NK-92 (cell line): ENCODE results near the gene ZDHHC8.
A peak's percentile ranks its signal among the peaks of the same experiment; 100 is the strongest.

Experiments
- DNase-seq: peaks from one replicate; lab custom pipeline; 2025; ENCODE audit not compliant: unreplicated experiment; lab: John Stamatoyannopoulos, UW

Gene ZDHHC8

DNA sequence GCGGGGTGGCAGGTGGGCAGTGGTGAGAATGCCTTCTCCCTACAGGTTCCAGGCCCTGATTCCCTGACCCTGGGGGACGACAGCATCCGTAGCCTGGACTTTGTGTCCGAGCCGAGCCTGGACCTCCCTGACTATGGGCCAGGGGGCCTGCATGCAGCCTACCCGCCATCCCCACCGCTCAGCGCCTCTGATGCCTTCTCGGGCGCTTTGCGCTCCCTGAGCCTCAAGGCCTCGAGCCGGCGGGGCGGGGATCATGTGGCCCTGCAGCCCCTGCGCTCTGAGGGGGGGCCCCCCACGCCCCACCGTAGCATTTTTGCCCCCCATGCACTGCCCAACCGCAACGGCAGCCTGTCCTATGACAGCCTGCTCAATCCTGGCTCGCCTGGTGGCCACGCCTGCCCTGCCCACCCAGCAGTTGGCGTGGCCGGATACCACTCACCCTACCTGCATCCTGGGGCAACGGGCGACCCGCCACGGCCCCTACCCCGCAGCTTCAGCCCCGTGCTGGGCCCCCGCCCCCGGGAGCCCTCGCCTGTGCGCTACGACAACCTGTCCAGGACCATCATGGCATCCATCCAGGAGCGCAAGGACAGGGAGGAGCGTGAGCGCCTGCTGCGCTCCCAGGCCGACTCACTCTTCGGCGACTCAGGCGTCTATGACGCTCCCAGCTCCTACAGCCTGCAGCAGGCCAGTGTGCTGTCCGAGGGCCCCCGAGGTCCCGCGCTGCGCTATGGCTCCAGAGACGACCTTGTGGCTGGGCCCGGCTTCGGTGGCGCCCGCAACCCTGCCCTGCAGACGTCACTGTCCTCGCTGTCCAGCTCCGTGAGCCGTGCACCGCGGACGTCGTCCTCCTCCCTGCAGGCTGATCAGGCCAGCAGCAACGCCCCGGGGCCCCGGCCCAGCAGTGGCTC, 11.4 kb downstream of the ZDHHC8 start:
- DNase-seq: no peak

DNA sequence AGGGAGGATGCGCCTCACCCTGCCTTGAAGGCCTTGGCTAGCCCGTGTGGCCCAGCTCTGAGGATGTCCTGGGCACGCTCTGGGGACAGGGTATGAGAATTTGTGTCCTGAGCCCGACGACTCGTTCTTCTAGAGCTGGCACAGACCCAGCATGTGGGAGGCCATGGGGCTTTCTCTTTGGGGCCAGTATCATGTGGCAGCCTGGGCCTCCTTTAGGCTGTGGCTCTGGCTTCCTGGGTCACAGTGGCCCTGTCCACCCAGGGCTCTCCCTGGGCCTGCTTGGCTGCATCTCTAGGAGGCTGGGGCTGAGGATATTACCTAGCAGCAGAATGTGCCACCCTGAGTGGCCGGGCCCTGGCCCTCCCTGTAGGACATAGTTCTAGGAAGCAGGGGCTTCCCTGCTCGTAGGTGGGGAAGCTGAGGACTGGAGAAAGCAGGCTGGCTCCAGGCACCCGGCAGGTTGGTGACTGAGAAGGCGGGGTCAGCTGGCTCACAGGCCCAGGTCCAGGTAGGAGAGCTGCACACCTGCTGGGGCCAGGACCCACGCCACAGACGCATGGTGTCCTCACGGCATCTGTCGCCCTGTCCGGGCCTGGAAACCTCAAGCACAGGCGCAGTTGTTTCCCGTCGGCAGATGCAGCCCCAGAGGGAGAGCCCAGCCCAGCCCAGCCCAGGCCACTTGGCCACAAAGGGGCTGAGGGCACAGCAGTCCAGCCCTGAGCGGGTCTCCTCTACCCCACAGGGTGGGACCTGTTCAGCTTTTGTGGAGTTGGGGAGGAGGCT, 12.5 kb downstream of the ZDHHC8 start:
- no peak for DNase-seq

DNA sequence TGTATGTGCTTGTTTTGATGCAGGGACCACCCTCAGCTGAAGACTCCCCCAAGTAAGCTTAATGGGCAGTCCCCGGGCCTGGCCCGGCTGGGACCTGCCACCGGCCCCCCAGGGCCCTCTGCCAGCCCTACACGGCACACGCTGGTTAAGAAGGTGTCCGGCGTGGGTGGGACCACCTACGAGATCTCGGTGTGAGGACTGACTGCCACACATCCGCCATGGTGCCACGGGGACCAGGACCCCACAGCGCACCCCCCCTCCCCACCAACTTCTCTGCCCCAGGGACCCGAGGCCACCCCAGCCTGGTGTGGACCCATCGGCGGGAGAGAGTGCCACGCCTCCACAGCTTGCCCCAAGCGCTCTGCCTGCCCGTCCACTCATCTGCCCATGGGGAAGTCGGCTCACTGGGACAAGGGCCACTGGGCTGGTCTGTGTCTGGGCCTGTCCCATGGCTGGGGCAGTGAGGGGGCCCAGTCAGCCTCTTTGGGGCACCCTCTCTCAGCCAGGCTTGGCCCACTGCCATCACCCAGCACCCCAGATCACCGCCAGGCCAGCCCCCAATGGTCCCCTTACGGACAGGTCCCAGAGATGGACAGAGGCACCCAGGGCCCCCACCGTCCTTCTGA, 13.7 kb downstream of the ZDHHC8 start:
- no peak for DNase-seq

DNA sequence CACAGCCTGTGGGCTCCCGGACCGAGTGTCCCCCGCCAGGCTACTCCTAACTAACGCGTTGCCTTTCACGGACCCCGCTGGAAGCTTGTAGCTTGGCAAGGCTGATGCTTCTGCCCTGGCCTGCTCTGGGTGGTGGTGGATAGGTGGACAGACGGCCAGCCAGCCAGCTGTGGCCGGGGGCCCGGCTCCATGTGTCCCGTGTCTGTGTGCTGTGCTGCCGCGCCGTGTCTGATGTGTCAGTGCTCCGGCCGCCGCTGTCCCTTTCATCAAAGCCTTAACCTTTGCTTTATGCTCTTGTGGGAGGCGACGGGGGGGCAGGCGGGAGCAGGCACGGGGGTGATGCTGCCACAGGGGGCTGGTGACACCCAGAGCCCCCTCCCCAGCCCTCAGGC, 14.2 kb downstream of the ZDHHC8 start:
- DNase-seq: no peak

DNA sequence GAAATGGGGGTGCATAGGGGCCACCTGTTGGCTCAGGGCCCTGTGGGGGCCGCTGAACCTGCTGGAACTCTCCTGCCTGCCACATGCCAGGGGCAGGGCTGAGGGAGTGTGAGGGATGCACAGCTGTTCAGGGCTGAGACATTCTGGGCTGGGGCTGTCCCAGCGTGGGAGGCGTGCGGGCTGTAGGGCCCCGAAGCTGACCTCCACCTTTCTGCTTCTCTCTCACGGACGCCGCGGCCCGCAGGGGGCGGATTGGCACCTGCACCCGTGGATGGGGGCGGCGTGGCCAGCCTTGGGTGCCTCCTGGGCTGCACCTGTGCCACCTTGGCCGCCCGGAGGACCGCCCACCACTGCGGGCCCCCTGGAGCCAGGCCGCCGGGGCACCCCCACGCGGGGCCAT, 15.2 kb downstream of the ZDHHC8 start:
- DNase-seq: no peak

DNA sequence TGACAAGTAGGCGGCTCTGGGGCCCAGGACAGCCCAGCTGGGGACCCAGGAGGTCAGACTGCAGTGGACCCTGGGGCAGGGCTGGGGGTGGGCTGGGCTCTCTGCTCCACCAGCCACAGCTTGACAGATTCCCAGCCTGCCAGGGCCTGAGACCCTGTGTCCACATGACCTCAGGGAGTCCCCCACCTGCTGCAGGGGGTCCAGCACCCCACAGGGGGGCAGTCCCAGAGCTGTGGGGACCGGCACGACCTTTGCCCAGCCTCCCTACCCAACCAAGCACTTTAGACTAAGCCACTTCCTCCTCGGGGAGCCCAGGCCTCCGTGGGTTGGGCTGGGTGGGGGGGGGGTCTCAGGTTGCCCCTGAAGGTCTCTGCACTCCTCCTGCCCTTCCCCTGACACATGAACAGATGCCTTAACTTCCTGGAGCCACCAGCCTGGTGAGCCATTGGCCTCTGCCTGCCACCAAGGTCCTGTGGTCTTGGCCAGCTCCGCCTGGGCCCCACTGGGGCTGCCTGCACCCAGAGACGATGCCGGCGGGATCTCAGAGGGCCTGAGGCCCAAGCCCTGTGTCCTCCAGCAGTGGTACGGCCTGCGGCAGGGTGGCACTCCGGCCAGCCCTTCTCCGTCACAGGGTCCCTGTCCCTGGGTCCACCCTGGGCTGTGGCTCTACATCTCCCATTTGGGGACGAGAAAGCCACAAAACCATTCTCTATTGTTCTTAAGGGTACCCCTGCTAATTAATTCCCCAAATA, 15.8 kb downstream of the ZDHHC8 start:
- no peak for DNase-seq

DNA sequence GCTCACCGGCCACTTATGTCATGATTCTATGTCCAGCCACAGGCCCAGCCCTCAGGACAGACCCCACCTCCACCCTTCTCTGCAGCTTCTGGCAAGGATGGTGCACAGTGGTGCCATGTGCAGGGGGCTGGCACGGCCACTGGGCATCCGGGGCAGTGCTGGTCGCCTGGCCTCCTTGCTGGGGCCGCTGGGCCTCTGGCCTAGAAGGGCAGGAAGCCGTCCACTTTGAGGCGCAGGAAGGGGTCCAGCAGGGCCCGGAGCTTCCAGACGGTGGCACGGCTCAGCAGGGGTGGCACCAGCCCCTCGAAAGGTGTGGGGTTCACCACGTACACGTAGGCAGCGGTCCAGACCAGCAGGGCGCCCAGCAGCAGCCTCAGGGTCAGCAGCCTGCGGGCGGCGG, 16.8 kb downstream of the ZDHHC8 start:
- no peak for DNase-seq

DNA sequence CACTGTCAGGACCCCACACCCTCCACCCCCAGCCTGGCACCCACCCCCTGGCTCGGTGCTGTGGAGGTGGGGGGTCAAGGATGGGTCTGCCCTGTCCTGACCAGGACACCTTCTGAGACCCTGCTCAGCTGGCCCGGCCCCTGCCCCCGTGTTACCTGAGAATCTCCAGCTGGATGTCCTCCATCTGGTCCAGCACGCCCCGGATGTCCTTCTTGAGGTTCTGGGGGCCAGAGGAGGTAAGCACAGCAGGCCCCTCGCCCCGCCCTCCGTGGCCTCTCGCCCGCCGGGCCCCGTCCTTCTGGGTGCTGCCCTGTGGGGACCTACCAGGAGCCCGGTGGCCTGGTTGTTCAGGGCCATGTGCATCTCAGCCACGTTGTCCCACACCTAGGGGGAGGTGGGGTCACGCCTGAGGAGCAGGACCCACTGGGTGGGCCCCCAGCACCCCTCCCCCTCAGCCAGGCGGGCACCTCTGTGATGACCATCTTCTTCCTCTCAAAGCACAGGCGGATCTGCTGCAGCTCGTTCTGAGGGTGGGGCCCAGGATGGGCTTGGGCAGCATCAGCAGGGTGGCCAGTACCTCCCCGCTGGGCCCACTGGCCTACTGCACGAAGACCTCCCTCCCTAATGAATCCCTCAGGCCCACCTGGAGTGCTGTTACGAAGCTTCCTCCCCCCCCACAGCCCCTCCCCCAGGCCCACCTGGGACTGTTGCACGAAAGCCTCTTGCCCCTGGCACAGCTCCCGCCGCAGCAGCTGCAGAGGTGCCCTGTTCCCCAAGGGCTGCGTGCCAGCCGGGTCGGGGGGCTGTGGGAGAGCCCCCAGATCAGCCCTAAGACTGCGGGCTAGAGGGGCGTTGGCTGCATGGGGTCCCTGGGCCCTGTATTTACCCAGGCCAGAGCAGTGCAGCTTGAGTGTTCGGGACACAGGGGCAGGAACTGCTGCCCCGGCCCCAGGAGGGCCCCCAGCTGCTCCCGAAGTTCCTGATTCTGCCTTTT, 17.9 kb downstream of the ZDHHC8 start:
- DNase-seq: no peak

DNA sequence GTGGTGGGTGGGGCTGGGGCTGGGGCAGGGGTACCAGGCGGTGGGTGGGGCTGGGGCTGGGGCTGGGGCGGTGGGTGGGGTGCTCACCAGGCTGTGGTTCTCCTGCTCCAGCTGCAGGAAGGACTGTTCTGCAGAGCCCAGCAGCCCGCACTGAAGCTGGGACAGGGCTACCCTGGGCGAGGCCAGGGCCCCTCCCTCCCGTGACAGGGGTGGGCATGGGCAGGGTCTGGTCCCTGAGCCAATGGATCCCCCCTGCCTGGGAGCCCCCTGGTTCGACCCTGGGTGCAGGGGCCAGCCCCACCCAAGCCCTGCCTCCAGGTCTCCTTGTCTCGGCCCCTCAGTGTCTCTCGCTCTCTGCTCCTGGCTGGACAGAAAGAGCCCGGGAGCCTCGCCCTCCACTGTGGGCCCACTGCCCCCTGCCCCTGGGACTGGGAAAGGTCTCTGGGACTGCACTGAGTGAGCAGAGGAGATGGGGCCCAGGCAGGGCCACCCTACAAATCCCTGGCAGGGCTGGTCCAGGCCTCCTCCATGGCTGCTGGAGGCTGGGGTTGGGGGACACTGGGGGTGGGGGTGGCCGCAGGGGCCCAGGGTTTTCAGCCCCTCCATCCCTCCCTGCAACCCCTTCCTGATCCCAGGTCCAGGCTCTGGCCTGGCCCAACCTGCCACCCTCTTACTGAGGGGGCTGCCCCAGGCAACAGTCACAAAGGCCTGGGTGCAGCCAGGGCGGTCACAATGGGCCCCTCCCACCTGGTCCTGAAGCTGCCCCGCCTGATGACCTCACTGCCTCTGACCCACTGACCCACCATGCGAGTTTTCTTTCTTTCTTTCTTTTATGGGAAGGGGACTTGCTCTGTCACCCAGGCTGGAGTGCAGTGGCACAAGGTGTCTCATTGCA, 19.0 kb downstream of the ZDHHC8 start, which contains the start of gene CCDC188:
TSS of gene CCDC188 (minus strand) at position 675 of the 895 bp plus-strand sequence. CDS start at position 606, 69 bp downstream.
- no peak for DNase-seq

DNA sequence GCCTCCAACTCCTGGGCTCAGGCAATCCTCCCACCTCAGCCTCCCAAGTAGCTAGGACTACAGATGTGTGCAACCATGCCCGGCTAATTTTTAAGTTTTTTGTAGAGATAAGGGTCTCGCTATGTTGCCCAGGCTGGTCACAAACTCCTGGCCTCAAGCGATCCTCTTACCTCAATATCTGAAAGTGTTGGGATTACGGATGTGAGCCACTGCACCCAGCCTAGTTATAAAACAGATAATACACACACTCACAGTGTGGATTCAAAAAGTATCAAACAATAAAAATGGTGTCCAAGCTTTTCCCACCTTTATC, 19.6 kb downstream of the ZDHHC8 start:
- no peak for DNase-seq

DNA sequence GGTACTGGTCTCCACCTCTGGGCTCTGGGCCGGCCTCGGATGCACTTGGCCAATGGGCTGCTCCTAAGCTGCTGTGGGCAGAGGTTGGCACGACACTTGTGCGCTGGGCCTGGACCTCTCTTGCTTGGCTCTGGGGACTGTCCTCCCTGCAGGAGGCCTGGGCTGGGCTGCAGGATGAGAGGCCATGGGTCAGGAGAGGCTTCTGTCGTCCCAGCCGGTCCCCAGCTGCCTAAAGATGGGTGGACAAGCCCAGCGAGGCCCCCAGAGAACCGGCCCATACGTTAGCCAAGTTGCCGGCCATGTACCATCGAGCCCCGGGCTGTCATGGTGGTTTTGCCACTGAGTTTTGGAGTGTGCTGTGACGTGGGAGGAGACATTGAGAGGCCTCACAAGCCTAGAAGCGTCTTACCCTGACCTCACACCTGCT, 20.9 kb downstream of the ZDHHC8 start:
- no peak for DNase-seq

DNA sequence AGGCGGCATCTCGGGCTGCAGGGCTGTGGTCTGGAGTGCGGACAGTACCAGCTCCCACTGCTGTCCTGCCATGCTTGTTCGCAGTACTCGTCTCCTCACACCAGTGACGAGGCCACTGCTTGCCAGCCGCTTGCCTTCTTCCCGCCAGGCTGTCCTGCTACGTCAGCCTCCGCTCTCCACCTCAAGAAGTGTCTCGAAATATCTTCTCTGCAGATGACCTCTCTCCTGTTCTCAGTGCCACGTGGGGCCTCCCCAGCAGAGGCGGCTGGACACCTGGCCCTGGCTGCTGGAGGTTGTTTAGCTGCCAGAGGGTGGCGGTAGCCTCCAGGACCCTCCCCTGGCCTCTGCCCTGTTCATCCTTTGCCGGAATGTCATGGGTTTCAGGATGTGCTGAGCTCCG, 22.3 kb downstream of the ZDHHC8 start:
- no peak for DNase-seq

DNA sequence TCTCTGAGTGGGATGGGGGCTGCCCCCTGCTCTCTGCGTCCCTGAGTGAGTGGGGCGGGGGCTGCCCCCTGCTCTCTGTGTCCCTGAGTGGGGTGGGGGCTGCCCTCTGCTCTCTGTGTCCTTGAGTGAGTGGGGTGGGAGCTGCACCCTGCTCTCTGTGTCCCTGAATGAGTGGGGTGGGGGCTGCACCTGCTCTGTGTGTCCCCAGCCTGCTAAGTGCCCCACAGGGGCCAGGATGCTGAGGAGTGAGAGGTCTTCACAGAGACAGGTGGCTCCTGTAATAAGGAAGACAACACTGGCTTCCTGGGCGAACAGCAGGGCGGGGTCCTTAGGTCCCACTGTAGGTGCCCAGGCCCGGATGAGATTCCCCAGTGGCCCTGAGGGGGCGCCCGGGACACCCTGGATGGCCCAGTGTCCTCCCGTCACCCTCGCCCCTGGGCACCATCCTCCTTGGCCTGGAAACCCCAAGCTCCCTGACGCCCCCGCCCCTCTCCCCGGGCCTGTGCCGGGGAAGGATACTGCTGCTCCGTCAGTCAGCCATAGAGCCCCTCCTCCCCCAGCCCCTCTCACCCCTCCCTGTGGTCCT, 23.1 kb downstream of the ZDHHC8 start:
- DNase-seq: no peak

DNA sequence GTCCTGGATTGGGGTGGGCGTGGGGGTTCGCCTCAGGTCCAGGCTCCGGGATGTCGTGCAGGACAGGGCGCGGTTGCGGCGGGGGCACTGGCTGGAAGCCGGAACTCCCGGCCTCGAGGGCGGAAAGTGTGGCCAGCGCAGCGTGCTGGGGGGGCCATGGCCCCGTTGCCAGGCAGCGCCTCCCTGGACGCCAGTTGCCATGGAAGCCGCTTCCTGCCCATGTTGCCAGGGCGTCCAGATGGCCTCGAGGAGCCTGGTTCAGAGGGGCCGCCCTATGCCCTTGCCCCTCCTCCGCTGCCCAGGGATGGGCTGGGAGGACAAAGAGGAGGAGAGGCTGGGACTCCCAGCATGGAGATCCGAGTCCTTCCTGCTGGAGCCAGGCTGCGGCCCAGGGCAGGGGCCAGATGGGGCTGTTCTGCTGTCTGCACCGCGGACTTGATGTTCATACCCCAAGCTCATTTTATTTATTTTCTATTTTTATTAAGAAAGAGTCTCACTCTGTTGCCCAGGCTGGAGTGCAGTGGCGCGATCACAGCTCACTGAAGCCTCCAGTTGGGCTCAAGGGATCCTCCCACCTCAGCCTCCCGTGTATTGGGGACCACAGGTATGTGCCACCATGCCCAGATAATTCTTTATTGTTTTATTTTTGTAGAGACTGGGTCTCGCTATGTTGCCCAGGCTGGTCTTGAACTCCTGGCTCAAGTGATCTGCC, 23.9 kb downstream of the ZDHHC8 start:
- DNase-seq: no peak

DNA sequence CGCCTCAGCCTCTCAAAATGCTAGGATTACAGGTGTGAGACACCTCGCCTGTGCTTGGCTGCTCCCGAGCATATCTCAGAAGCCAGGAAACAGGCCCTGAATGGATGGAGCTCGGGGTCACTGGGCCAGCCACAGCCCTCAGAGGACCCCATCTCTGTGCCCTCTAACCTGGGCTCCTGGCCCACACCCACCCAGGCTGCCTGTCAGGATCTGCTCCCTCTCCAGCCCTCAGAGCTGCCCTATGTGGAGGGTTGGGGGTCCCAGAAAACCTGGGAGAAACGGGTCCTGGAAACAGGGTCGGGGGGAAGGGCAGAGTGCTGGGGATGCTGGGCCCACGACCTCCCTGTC, 24.4 kb downstream of the ZDHHC8 start:
- DNase-seq: no peak

DNA sequence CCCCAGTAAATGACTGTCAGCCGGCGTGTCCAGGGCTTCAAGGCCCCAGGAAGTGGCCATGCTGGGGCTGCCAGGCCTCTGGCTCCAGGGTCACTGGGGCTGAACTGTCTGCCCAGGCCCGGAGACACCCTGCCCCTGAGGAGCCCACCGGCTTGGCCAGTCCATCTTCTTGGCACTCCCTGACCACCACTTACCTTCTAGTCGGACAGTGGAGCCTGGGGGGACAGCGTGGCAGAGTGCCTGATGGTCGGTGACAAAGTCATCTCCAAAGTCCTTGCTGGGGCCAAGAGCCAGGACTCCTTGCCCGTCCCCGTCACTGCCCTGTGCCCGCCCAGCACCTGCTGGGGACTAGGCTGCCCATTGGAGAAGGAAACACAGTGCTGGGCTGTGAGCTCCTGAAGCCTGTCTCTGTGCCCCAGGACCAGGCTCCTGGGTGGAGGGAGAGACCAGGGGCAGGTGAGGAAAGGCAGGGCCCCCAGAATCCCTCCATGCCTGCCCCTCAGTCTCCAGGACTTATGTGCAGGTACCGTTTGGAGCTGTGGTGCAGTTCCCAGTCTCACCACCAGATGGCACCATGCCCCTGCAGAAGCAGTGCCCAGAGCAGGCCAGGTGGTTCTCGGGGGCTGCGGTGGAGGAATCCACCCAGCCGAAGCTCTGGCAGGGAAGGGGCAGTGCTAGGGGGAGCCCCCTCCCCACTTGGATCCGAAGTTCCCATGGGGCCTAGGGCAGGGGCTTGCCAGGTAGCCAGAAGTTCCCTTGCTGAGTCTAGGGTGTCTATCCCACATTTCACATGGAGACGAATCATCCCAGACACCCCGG, 25.2 kb downstream of the ZDHHC8 start:
- peak; percentile 23 for DNase-seq
